ENCODE results near the gene PRKACA. TPM values are rescaled to one million over a fixed set of nuclear protein-coding genes. Genes with fewer than 3 reads are reported as not detected.
A peak's percentile ranks its signal among the peaks of the same experiment; 100 is the strongest.
"Not testable (repeated sequence)": the region's sequence is repeated elsewhere in the genome, so short reads cannot be mapped to it uniquely, and the experiment has no call there.

PRKACA gene
- polyA plus RNA-seq, 2 of the 4 experiments (the other 2 are of a cell fraction) = 10.0 to 40.9 TPM

DNA sequence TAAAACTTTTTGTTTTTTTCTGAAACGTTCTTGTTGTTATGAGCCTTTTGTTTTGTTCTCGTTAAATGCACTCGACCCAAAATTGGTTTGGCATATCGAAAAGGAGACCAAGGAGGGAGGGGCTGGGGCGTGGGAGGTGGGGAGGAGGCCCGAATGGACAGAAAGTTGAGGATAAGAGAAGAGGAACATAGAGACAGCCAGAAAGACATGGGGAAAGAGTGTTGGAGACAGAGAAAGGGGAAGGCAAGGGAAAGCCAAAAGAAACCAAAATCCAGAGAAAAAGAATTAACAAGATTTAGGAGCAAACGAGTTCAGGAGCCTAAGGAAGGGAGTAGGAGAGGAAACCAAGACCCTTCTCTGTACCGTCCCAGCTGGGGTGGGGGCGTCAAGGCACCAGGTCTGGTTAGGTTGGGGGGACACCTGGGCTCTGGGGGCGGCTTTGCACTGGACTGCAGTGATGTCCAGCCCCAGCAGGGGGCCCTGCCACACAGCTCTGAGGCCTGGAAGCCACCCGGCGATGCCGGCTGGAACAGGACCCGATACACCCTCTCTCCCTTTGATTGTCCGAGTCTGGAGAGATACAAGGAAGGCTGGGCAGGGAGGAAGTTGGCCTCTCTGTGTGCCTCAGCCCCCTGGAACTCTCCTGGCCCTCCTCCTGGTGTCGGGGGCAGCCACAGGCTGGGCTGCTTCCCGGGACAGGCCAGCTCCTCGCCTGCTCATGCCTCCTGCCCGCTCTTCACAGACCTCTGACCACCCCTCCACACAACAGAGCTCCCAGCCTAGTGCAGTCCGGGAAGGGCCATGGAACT is 30.4 kb upstream of the PRKACA start:
- POLR2A ChIA-PET = interaction anchor here (1.2 kb wide), 1 partner anchor 11 kb away, joined by 4 read pairs; the partner anchor contains the start of gene ASF1B
- H3K4me2 ChIP-seq = no peak overlapping the region
- ATAC-seq (peak; percentile 86 to 95), DNase-seq (ENCODE audit: low read depth in 1 of 2, low spot score in 1 of 2) (peak; percentile 45 to 73), FAIRE-seq (no peak)
- no peak overlapping the region for H3K4me3 ChIP-seq
- no peaks in the 10 kb centered on the region for H3K9me3 ChIP-seq
- TF ChIP-seq TFCP2L1 (CRISPR knock-in tag; IDR thresholded peaks at IDR 0.05) (no peak), SMC3 (IDR thresholded peaks at IDR 0.05) (peak; percentile 40; the same call in 2 of the 3 replicates), ZC3H11A (IDR thresholded peaks at IDR 0.05) (no peak), RAD21 (conservative IDR thresholded peaks at IDR 0.05 in 1 of 2, IDR thresholded peaks at IDR 0.05 in 1 of 2) (peak; percentile 53 to 58)
- TF ChIP-seq, protein P1, sequence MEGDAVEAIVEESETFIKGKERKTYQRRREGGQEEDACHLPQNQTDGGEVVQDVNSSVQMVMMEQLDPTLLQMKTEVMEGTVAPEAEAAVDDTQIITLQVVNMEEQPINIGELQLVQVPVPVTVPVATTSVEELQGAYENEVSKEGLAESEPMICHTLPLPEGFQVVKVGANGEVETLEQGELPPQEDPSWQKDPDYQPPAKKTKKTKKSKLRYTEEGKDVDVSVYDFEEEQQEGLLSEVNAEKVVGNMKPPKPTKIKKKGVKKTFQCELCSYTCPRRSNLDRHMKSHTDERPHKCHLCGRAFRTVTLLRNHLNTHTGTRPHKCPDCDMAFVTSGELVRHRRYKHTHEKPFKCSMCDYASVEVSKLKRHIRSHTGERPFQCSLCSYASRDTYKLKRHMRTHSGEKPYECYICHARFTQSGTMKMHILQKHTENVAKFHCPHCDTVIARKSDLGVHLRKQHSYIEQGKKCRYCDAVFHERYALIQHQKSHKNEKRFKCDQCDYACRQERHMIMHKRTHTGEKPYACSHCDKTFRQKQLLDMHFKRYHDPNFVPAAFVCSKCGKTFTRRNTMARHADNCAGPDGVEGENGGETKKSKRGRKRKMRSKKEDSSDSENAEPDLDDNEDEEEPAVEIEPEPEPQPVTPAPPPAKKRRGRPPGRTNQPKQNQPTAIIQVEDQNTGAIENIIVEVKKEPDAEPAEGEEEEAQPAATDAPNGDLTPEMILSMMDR (IDR thresholded peaks at IDR 0.05) = peak; percentile 49; the same call in 2 of the 3 replicates
- H3K4me1 ChIP-seq = no peaks in the 10 kb centered on the region
- WGBS (ENCODE audit: missing lambda C conversion rate) = 66% methylated on average over 14 of the region's 20 CpGs
- CTCF ChIA-PET = interaction anchor here (0.6 to 4.2 kb wide), 15 partner anchors 9 to 344 kb away, joined by 3 to 20 read pairs (median 4); partner anchors contain the start of gene ASF1B
- peak overlapping the region in 1 of 2 experiments; percentile 57; a peak in 2 of 6 replicates for H3K27ac ChIP-seq

GRCh38 chr19:14146789-14147216 is 29.2 kb upstream of the PRKACA start:
- POLR2A ChIA-PET = no interaction called here
- WGBS (ENCODE audit: missing lambda C conversion rate) = 73% methylated on average over 7 of the region's 7 CpGs
- ATAC-seq = no peak

GRCh38 chr19:14146169-14146568 is 28.6 kb upstream of the PRKACA start:
- WGBS (ENCODE audit: missing lambda C conversion rate) = 87% methylated on average over 10 of the region's 10 CpGs
- H3K4me2 ChIP-seq; ATAC-seq; H3K9me3 ChIP-seq; FAIRE-seq; H3K27ac ChIP-seq; DNase-seq (ENCODE audit: low read depth in 1 of 2, low spot score in 1 of 2); POLR2A ChIA-PET; H3K4me3 ChIP-seq; H3K4me1 ChIP-seq: not testable (repeated sequence)
- CTCF ChIA-PET = interaction anchor here (1.0 to 4.2 kb wide), 4 partner anchors 10 to 202 kb away, joined by 3 to 20 read pairs (median 14); partner anchors contain the start of gene ASF1B

More at GRCh38 chr19:14146789-14147216, 29.2 kb upstream of the PRKACA start:
- Histone ChIP-seq H3K4me3 (no peak overlapping the region), H3K9me3 (no peaks in the 10 kb centered on the region), H3K4me2 (no peak overlapping the region), H3K4me1 (no peaks in the 10 kb centered on the region), H3K27ac (no peak overlapping the region)
- CTCF ChIA-PET = interaction anchor here (1.2 to 4.2 kb wide), 5 partner anchors 8 to 202 kb away, joined by 3 to 20 read pairs (median 11); partner anchors contain the start of gene ASF1B
- no peak for DNase-seq (ENCODE audit: low read depth in 1 of 2, low spot score in 1 of 2)
- no peak for TF ChIP-seq RARB (CRISPR knock-in tag; IDR thresholded peaks at IDR 0.05)
- FAIRE-seq = no peak

GRCh38 chr19:14145381-14145780 is 27.8 kb upstream of the PRKACA start:
- DNase-seq (ENCODE audit: low read depth in 1 of 2, low spot score in 1 of 2) = no peak

More at GRCh38 chr19:14145381-14145780, 27.8 kb upstream of the PRKACA start:
- H3K4me3 ChIP-seq = no peak overlapping the region
- CTCF ChIA-PET = interaction anchor here (0.6 to 4.2 kb wide), 5 partner anchors 9 to 203 kb away, joined by 3 to 20 read pairs (median 4); partner anchors contain the start of gene ASF1B
- H3K9me3 ChIP-seq = no peaks in the 10 kb centered on the region
- ATAC-seq = no peak
- no peak overlapping the region for H3K27ac ChIP-seq
- POLR2A ChIA-PET = no interaction called here
- no peak overlapping the region for H3K4me2 ChIP-seq
- no peaks in the 10 kb centered on the region for H3K4me1 ChIP-seq
- TF ChIP-seq BHLHE40 (IDR thresholded peaks at IDR 0.05; ENCODE audit: low read depth, low read length) = no peak
- TF ChIP-seq CBX2 (IDR thresholded peaks at IDR 0.05; ENCODE audit: borderline replicate concordance, low read depth) = no peak
- no peak for TF ChIP-seq NPAS2 (CRISPR knock-in tag; IDR thresholded peaks at IDR 0.05; ENCODE audit: borderline replicate concordance)
- TF ChIP-seq SMC3 (IDR thresholded peaks at IDR 0.05) = no peak
- TF ChIP-seq GATA3 (IDR thresholded peaks at IDR 0.05; ENCODE audit: borderline replicate concordance) = no peak
- no peak for TF ChIP-seq PBX3 (IDR thresholded peaks at IDR 0.05)
- TF ChIP-seq NFE2L2 (conservative IDR thresholded peaks at IDR 0.05; ENCODE audit: low read length) = no peak
- TF ChIP-seq EP300 (IDR thresholded peaks at IDR 0.05) = no peak
- TF ChIP-seq TP53 (CRISPR knock-in tag; IDR thresholded peaks at IDR 0.05) = no peak
- no peak for TF ChIP-seq NR3C1 (IDR thresholded peaks at IDR 0.05)
- no peak for TF ChIP-seq JUNB (IDR thresholded peaks at IDR 0.05)
- no peak for TF ChIP-seq FOXS1 (CRISPR knock-in tag; IDR thresholded peaks at IDR 0.05)
- TF ChIP-seq, protein P2, sequence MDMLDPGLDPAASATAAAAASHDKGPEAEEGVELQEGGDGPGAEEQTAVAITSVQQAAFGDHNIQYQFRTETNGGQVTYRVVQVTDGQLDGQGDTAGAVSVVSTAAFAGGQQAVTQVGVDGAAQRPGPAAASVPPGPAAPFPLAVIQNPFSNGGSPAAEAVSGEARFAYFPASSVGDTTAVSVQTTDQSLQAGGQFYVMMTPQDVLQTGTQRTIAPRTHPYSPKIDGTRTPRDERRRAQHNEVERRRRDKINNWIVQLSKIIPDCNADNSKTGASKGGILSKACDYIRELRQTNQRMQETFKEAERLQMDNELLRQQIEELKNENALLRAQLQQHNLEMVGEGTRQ (IDR thresholded peaks at IDR 0.05) = no peak
- TF ChIP-seq, protein P3, sequence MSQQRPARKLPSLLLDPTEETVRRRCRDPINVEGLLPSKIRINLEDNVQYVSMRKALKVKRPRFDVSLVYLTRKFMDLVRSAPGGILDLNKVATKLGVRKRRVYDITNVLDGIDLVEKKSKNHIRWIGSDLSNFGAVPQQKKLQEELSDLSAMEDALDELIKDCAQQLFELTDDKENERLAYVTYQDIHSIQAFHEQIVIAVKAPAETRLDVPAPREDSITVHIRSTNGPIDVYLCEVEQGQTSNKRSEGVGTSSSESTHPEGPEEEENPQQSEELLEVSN (IDR thresholded peaks at IDR 0.05; ENCODE audit: borderline replicate concordance, low read depth) = no peak
- TF ChIP-seq FOSB (CRISPR knock-in tag; IDR thresholded peaks at IDR 0.05) = no peak
- TF ChIP-seq SREBF2 (IDR thresholded peaks at IDR 0.05) = no peak
- WGBS (ENCODE audit: missing lambda C conversion rate) = 84% methylated on average over 6 of the region's 6 CpGs
- FAIRE-seq = no peak

Data from A549 (cell line).